WTC11 (cell line): ENCODE measurements around the gene APOBR. TPM values are rescaled to one million over a fixed set of nuclear protein-coding genes. Genes with fewer than 3 reads are reported as not detected.

ENCODE experiments used
- ATAC-seq: fragments of 200-7000 bp; cut with Tn5 transposase; 2 replicates; pipeline ENCODE4 v1.10.0; 2021; ENCODE audit warnings: mild to moderate bottlenecking, moderate library complexity
- CTCF ChIA-PET: fragments of 300-600 bp; sonication (Branson Sonifier 250); formaldehyde crosslinking; loops from one replicate; lab custom pipeline; 2021; ENCODE audit warnings: antibody characterized with exemption; lab: Charles Lee
- POLR2A ChIA-PET: fragments of 350-600 bp; sonication (Branson Sonifier 250); formaldehyde crosslinking; loops from one replicate; lab custom pipeline; 2021; ENCODE audit warnings: antibody characterized with exemption; lab: Charles Lee
- DNase-seq: peaks from one replicate; pipeline ENCODE4 v3.0.0; 2021; ENCODE audit warnings: low spot score
- H3K27ac Mint-ChIP-seq: 2 replicates; pipeline ENCODE4 v1.8.0; 2021; ENCODE audit warnings: mixed read lengths
- H3K27me3 Mint-ChIP-seq: 2 replicates; pipeline ENCODE4 v1.8.0; 2021; ENCODE audit warnings: low read depth, mild to moderate bottlenecking, moderate library complexity, mixed read lengths
- H3K36me3 Mint-ChIP-seq: 2 replicates; pipeline ENCODE4 v1.8.0; 2021; ENCODE audit warnings: mixed read lengths
- H3K4me1 Mint-ChIP-seq: 2 replicates; pipeline ENCODE4 v1.8.0; 2022; ENCODE audit warnings: mixed read lengths
- H3K4me3 Mint-ChIP-seq: 2 replicates; pipeline ENCODE4 v1.8.0; 2021; ENCODE audit warnings: mild to moderate bottlenecking, moderate library complexity, mixed read lengths
- H3K9me3 Mint-ChIP-seq: 2 replicates; pipeline ENCODE4 v1.8.0; 2021; ENCODE audit warnings: mixed read lengths
- ATF1 ChIP-seq: sonication (generic); formaldehyde crosslinking; IDR thresholded peaks from 2 replicates; pipeline ENCODE4 v1.8.1; 2023; ENCODE audit warnings: mild to moderate bottlenecking, moderate library complexity, missing genetic modification reagents
- CBFB ChIP-seq: sonication (generic); formaldehyde crosslinking; IDR thresholded peaks from 2 replicates; pipeline ENCODE4 v1.8.1; 2022; ENCODE audit warnings: mild to moderate bottlenecking, low read depth, missing genetic modification reagents
- E2F1 ChIP-seq: sonication (generic); formaldehyde crosslinking; IDR thresholded peaks from 2 replicates; pipeline ENCODE4 v1.8.0; 2022; ENCODE audit warnings: mild to moderate bottlenecking, missing genetic modification reagents
- ESRRA ChIP-seq: sonication (generic); formaldehyde crosslinking; IDR thresholded peaks from 2 replicates; pipeline ENCODE4 v1.8.1; 2022; ENCODE audit warnings: mild to moderate bottlenecking, missing genetic modification reagents, borderline replicate concordance
- FOXJ3 ChIP-seq: sonication (generic); formaldehyde crosslinking; IDR thresholded peaks from 2 replicates; pipeline ENCODE4 v1.9.0; 2021; ENCODE audit warnings: missing genetic modification reagents, mild to moderate bottlenecking, borderline replicate concordance
- KAT7 ChIP-seq: sonication (generic); formaldehyde crosslinking; IDR thresholded peaks from 2 replicates; pipeline ENCODE4 v1.8.1; 2023; ENCODE audit warnings: missing genetic modification reagents, mild to moderate bottlenecking, borderline replicate concordance
- MYBL2 ChIP-seq: sonication (generic); formaldehyde crosslinking; IDR thresholded peaks from 2 replicates; pipeline ENCODE4 v1.8.1; 2023; ENCODE audit warnings: mild to moderate bottlenecking, moderate library complexity, missing genetic modification reagents
- NFYB ChIP-seq: sonication (generic); formaldehyde crosslinking; conservative IDR thresholded peaks from 2 replicates; pipeline ENCODE4 v1.8.0; 2022; ENCODE audit warnings: low read depth, missing genetic modification reagents
- NR3C1 ChIP-seq: sonication (generic); formaldehyde crosslinking; conservative IDR thresholded peaks from 2 replicates; pipeline ENCODE4 v1.8.1; 2023; ENCODE audit warnings: low read depth, mild to moderate bottlenecking, missing genetic modification reagents
- PRRX2 ChIP-seq: fragments of 250-450 bp; sonication (Bioruptor Pico); IDR thresholded peaks from 2 replicates; pipeline ENCODE4 v1.8.0; 2021; ENCODE audit warnings: mild to moderate bottlenecking
- RELA ChIP-seq: sonication (generic); formaldehyde crosslinking; IDR thresholded peaks from 2 replicates; pipeline ENCODE4 v1.8.1; 2022; ENCODE audit warnings: missing genetic modification reagents, mild to moderate bottlenecking, borderline replicate concordance
- SP1 ChIP-seq: sonication (generic); formaldehyde crosslinking; conservative IDR thresholded peaks from 2 replicates; pipeline ENCODE4 v1.8.1; 2022; ENCODE audit warnings: missing genetic modification reagents
- TEAD4 ChIP-seq: sonication (generic); formaldehyde crosslinking; IDR thresholded peaks from 2 replicates; pipeline ENCODE4 v1.8.0; 2022; ENCODE audit warnings: mild to moderate bottlenecking, missing genetic modification reagents
- ZBTB21 ChIP-seq: sonication (generic); formaldehyde crosslinking; IDR thresholded peaks from 2 replicates; pipeline ENCODE4 v1.8.1; 2023; ENCODE audit warnings: mild to moderate bottlenecking, missing genetic modification reagents, borderline replicate concordance
- ZMAT4 ChIP-seq: fragments of 250-450 bp; sonication (Bioruptor Pico); IDR thresholded peaks from 2 replicates; pipeline ENCODE4 v1.9.0; 2021; ENCODE audit warnings: mild to moderate bottlenecking
- ZNF138 ChIP-seq: sonication (generic); formaldehyde crosslinking; conservative IDR thresholded peaks from 2 replicates; pipeline ENCODE4 v1.8.1; 2022; ENCODE audit warnings: mild to moderate bottlenecking, moderate library complexity, missing genetic modification reagents
- ZNF396 ChIP-seq: fragments of 250-450 bp; sonication (Bioruptor Pico); IDR thresholded peaks from 2 replicates; pipeline ENCODE4 v1.8.0; 2021; ENCODE audit warnings: mild to moderate bottlenecking, moderate library complexity, borderline replicate concordance
- ZNF671 ChIP-seq: fragments of 250-450 bp; sonication (Bioruptor Pico); IDR thresholded peaks from 2 replicates; pipeline ENCODE4 v1.8.0; 2021; ENCODE audit warnings: mild to moderate bottlenecking
- total RNA-seq: library from RNA; stranded (reverse); gene quantifications from 3 replicates; pipeline ENCODE4 v1.2.3, GENCODE V29; 2021
- TF ChIP-seq, protein P1 (sequence below): sonication (generic); formaldehyde crosslinking; IDR thresholded peaks from 2 replicates; pipeline ENCODE4 v1.8.1; 2023; ENCODE audit warnings: mild to moderate bottlenecking, missing genetic modification reagents
- TF ChIP-seq, protein P2 (sequence below): sonication (generic); formaldehyde crosslinking; IDR thresholded peaks from 2 replicates; pipeline ENCODE4 v1.8.1; 2022; ENCODE audit warnings: missing genetic modification reagents, borderline replicate concordance
- TF ChIP-seq, protein P3 (sequence below): sonication (generic); formaldehyde crosslinking; IDR thresholded peaks from 2 replicates; pipeline ENCODE4 v1.8.0; 2023; ENCODE audit warnings: missing genetic modification reagents, mild to moderate bottlenecking, borderline replicate concordance

APOBR gene
- total RNA-seq, 1 experiment from 2014 or later = not detected

GRCh38 chr16:28513484-28514181 is 19.2 kb downstream of the APOBR start:
- CTCF ChIA-PET = interaction anchor here (0.6 to 1.1 kb wide), 3 partner anchors 9 to 255 kb away, joined by 3 to 4 read pairs (median 3); no protein-coding TSS in a partner anchor
- H3K4me1 Mint-ChIP-seq = 0 out of 2 replicates have a peak, but pooled peaks cover 3% of the 10 kb centered on the region
- POLR2A ChIA-PET = no interaction called here
- H3K36me3 Mint-ChIP-seq = no peaks in the 10 kb centered on the region
- no peaks in the 10 kb centered on the region for H3K9me3 Mint-ChIP-seq
- TF ChIP-seq, protein P1, sequence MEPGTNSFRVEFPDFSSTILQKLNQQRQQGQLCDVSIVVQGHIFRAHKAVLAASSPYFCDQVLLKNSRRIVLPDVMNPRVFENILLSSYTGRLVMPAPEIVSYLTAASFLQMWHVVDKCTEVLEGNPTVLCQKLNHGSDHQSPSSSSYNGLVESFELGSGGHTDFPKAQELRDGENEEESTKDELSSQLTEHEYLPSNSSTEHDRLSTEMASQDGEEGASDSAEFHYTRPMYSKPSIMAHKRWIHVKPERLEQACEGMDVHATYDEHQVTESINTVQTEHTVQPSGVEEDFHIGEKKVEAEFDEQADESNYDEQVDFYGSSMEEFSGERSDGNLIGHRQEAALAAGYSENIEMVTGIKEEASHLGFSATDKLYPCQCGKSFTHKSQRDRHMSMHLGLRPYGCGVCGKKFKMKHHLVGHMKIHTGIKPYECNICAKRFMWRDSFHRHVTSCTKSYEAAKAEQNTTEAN (CRISPR knock-in tag) = no peak
- TF ChIP-seq ZNF138 (CRISPR knock-in tag) (no peak), ZBTB21 (no peak), ZNF671 (CRISPR knock-in tag) (no peak), NFYB (CRISPR knock-in tag) (no peak), KAT7 (CRISPR knock-in tag) (no peak), E2F1 (CRISPR knock-in tag) (no peak), ZNF396 (no peak), MYBL2 (CRISPR knock-in tag) (no peak), ATF1 (no peak), ESRRA (no peak), PRRX2 (no peak), NR3C1 (CRISPR knock-in tag) (no peak), CBFB (CRISPR knock-in tag) (no peak), FOXJ3 (CRISPR knock-in tag) (no peak)
- TF ChIP-seq, protein P2, sequence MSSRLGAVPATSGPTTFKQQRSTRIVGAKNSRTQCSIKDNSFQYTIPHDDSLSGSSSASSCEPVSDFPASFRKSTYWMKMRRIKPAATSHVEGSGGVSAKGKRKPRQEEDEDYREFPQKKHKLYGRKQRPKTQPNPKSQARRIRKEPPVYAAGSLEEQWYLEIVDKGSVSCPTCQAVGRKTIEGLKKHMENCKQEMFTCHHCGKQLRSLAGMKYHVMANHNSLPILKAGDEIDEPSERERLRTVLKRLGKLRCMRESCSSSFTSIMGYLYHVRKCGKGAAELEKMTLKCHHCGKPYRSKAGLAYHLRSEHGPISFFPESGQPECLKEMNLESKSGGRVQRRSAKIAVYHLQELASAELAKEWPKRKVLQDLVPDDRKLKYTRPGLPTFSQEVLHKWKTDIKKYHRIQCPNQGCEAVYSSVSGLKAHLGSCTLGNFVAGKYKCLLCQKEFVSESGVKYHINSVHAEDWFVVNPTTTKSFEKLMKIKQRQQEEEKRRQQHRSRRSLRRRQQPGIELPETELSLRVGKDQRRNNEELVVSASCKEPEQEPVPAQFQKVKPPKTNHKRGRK (CRISPR knock-in tag) = no peak
- no peak overlapping the region for H3K4me3 Mint-ChIP-seq
- no peaks in the 10 kb centered on the region for H3K27me3 Mint-ChIP-seq
- no peak for ATAC-seq
- no peak for DNase-seq
- no peak overlapping the region; the same call in 1 of the 2 replicates for H3K27ac Mint-ChIP-seq

- TF ChIP-seq RELA (CRISPR knock-in tag) = no peak
- H3K36me3 Mint-ChIP-seq = no peaks in the 10 kb centered on the region
- no peaks in the 10 kb centered on the region for H3K9me3 Mint-ChIP-seq
- no peaks in the 10 kb centered on the region for H3K27me3 Mint-ChIP-seq
- no peak overlapping the region for H3K4me3 Mint-ChIP-seq
- ATAC-seq = no peak
- ChIA-PET POLR2A (no interaction called here), CTCF (interaction anchor here (1.1 kb wide), 1 partner anchor 102 kb away, joined by 4 read pairs; no protein-coding TSS in a partner anchor)
- DNase-seq = no peak
- H3K4me1 Mint-ChIP-seq = 0 out of 2 replicates have a peak, but pooled peaks cover 3% of the 10 kb centered on the region
- H3K27ac Mint-ChIP-seq = no peak overlapping the region
Measured at GRCh38 chr16:28514246-28514645, 19.8 kb downstream of the APOBR start.

DNA sequence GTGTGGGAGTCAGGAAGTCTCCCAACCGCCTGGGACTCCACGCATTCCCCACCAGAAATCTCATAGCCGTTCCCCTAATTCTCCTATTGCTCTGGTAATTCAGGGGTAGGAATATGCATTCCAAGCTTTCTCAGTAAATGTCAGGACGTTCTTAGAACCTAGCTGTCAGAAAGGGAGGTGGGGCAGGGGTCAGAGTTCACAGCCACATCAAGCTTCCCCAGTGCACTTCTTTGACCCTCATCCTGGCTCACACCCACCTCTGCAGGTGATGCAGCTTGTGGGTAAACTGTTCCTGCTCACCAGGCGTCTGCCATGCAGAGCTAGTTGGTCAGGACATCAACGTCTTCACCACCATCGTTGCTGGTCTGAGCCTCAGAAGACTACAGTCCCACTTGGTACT is 26.2 kb downstream of the APOBR start:
- Mint-ChIP-seq H3K4me3 (no peak overlapping the region), H3K27ac (no peak overlapping the region), H3K36me3 (no peaks in the 10 kb centered on the region), H3K4me1 (no peaks in the 10 kb centered on the region), H3K9me3 (peaks cover 8% of the 10 kb centered on the region; the same call in 1 of the 2 replicates), H3K27me3 (no peaks in the 10 kb centered on the region; the same call in 1 of the 2 replicates)
- CTCF ChIA-PET = interaction anchor here (1.5 kb wide), 1 partner anchor 17 kb away, joined by 3 read pairs; no protein-coding TSS in a partner anchor
- POLR2A ChIA-PET = no interaction called here
- ATAC-seq (no peak), DNase-seq (no peak)
- no peak for TF ChIP-seq ZMAT4 (CRISPR knock-in tag)
- TF ChIP-seq, protein P3, sequence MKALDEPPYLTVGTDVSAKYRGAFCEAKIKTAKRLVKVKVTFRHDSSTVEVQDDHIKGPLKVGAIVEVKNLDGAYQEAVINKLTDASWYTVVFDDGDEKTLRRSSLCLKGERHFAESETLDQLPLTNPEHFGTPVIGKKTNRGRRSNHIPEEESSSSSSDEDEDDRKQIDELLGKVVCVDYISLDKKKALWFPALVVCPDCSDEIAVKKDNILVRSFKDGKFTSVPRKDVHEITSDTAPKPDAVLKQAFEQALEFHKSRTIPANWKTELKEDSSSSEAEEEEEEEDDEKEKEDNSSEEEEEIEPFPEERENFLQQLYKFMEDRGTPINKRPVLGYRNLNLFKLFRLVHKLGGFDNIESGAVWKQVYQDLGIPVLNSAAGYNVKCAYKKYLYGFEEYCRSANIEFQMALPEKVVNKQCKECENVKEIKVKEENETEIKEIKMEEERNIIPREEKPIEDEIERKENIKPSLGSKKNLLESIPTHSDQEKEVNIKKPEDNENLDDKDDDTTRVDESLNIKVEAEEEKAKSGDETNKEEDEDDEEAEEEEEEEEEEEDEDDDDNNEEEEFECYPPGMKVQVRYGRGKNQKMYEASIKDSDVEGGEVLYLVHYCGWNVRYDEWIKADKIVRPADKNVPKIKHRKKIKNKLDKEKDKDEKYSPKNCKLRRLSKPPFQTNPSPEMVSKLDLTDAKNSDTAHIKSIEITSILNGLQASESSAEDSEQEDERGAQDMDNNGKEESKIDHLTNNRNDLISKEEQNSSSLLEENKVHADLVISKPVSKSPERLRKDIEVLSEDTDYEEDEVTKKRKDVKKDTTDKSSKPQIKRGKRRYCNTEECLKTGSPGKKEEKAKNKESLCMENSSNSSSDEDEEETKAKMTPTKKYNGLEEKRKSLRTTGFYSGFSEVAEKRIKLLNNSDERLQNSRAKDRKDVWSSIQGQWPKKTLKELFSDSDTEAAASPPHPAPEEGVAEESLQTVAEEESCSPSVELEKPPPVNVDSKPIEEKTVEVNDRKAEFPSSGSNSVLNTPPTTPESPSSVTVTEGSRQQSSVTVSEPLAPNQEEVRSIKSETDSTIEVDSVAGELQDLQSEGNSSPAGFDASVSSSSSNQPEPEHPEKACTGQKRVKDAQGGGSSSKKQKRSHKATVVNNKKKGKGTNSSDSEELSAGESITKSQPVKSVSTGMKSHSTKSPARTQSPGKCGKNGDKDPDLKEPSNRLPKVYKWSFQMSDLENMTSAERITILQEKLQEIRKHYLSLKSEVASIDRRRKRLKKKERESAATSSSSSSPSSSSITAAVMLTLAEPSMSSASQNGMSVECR (CRISPR knock-in tag) = no peak
- TF ChIP-seq TEAD4 (CRISPR knock-in tag) = no peak
- TF ChIP-seq SP1 (CRISPR knock-in tag) = no peak
